Pancreas (tissue), 10 donors: ENCODE results near the gene LRRC49. TPM values are rescaled to one million over a fixed set of nuclear protein-coding genes. Genes with fewer than 3 reads are reported as not detected.
"Not testable (repeated sequence)": the region's sequence is repeated elsewhere in the genome, so short reads cannot be mapped to it uniquely, and the experiment has no call there.

Experiments used
- ATAC-seq, 4 donors: fragments of 200-7000 bp; cut with Tn5 transposase; one replicate each; pipeline versions ENCODE4 v1.8.0 to v1.9.1; 2020; ENCODE audit warnings: mild to moderate bottlenecking in 4 of 4, moderate library complexity in 4 of 4
- DNase-seq, 6 donors: peaks; one replicate each; pipeline ENCODE4 v3.0.0-alpha.2; 2020
- FAIRE-seq: peaks from 2 replicates; lab custom pipeline; 2012; peaks lifted over from hg19 to GRCh38; lab: Jason Lieb, UNC
- H3K27ac ChIP-seq, 4 donors: fragments of 200-600 bp; sonication (generic); 1 replicate in 3 of 4; 2 replicates in 1 of 4; pipeline versions ENCODE4 v1.5.0 to v1.8.0; 2020
- H3K27me3 ChIP-seq, 4 donors: fragments of 200-600 bp; one replicate each; pipeline ENCODE4 v1.8.0; 2021
- H3K36me3 ChIP-seq, 3 donors: fragments of 200-600 bp; sonication (generic) in 1 of 3; one replicate each; pipeline versions ENCODE4 v1.5.0 to v1.8.0; 2020 to 2021
- H3K4me1 ChIP-seq, 3 donors: fragments of 200-600 bp; one replicate each; pipeline ENCODE4 v1.8.0; 2021
- H3K4me3 ChIP-seq, 4 donors: fragments of 200-600 bp; sonication (generic) in 2 of 4; one replicate each; pipeline versions ENCODE4 v1.5.0 to v1.8.0; 2020 to 2021
- H3K9me3 ChIP-seq, 4 donors: fragments of 200-600 bp; one replicate each; pipeline ENCODE4 v1.8.0; 2021
- WGBS, 2 donors: extraction: QIAGEN DNeasy Blood & Tissue Kit; methylation state at CpG; one replicate each; pipeline ENCODE4 v1.1.7; 2013; 5-methylcytosine and 5-hydroxymethylcytosine counted together
- intact Hi-C, 3 donors: fragments of 100-400 bp; cut with DNase I; formaldehyde crosslinking; loops; one replicate each; pipeline versions ENCODE4 v1.11.1 to v1.14.2; 2022
- polyA plus RNA-seq, 2 donors: library from polyadenylated mRNA; stranded (reverse); fragments of 200-250 nt; gene quantifications; one replicate each; pipeline ENCODE4 v1.2.3, GENCODE V29; 2013
- total RNA-seq, 6 donors: library from RNA; stranded (reverse); fragmentation: NEBNext Ultra II Directional in 4 of 6; extraction: Animal tissue kit (Norgen Biotek cat#: 25700) in 4 of 6; gene quantifications; one replicate each; pipeline versions ENCODE4 v1.2.1 to v1.2.4, GENCODE V29; 2021 to 2023
- TF ChIP-seq, protein P1 (sequence below), 4 donors: fragments of 200-600 bp; sonication (generic) in 3 of 4; IDR thresholded peaks; one replicate each; pipeline versions ENCODE4 v1.5.0 to v1.8.0; 2021; ENCODE audit warnings: antibody characterized with exemption in 4 of 4
- donor health status: healthy with polysubstance abuse.
- donor health status: DM: no; HTN: no; CAD: no; lungs with moderate emphysema.
- donor health status: DM: no; HTN: no; CAD: no.
- donor health status: control.
- donor health status: control.
- donor health status: Bipolar disorder and iron deficiency.
- donor health status: DM: yes; HTN: yes; CAD: no.
- donor health status: DM: no; HTN: no; CAD: no.
- donor health status: DM: no; HTN: no; CAD: no.
- donor health status: DM: yes; HTN: yes; CAD: no.

Gene LRRC49
- total and polyA plus RNA-seq, 8 donors, result 1.7 to 6.4 (median 4.0) TPM

DNA sequence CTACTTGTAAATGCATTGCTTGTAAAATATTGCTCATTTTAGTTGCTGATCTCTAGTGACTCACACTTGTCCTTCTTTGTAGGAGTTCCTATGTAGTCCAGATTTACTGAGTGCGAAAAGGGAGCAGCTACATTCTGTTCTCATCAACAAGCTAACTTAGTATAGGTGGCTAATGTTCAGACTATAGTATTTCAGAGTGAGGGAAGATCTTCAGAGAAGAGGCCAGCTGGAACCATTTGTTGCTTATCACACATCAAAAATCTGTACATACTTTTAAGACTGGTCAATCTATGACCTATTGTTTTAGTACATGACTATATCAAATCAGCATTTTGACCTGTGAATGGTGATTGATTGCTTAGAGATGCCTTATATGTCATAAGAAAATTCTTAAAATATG lies 151.4 kb downstream of the LRRC49 start:
- TF ChIP-seq, protein P1, sequence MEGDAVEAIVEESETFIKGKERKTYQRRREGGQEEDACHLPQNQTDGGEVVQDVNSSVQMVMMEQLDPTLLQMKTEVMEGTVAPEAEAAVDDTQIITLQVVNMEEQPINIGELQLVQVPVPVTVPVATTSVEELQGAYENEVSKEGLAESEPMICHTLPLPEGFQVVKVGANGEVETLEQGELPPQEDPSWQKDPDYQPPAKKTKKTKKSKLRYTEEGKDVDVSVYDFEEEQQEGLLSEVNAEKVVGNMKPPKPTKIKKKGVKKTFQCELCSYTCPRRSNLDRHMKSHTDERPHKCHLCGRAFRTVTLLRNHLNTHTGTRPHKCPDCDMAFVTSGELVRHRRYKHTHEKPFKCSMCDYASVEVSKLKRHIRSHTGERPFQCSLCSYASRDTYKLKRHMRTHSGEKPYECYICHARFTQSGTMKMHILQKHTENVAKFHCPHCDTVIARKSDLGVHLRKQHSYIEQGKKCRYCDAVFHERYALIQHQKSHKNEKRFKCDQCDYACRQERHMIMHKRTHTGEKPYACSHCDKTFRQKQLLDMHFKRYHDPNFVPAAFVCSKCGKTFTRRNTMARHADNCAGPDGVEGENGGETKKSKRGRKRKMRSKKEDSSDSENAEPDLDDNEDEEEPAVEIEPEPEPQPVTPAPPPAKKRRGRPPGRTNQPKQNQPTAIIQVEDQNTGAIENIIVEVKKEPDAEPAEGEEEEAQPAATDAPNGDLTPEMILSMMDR (IDR thresholded peaks at IDR 0.05), result no peak
- Histone ChIP-seq H3K4me1 (no peaks in the 10 kb centered on the region), H3K4me3 (no peak overlapping the region), H3K9me3 (no peaks in the 10 kb centered on the region), H3K27me3 (no peaks in the 10 kb centered on the region), H3K36me3 (no peaks in the 10 kb centered on the region), H3K27ac (no peak overlapping the region)
- ATAC-seq (no peak), FAIRE-seq (no peak), DNase-seq (no peak)
- intact Hi-C loops, result no loop called here
- WGBS, 2 donors, result 79 to 97% methylated on average over 1 of the region's 1 CpG

DNA sequence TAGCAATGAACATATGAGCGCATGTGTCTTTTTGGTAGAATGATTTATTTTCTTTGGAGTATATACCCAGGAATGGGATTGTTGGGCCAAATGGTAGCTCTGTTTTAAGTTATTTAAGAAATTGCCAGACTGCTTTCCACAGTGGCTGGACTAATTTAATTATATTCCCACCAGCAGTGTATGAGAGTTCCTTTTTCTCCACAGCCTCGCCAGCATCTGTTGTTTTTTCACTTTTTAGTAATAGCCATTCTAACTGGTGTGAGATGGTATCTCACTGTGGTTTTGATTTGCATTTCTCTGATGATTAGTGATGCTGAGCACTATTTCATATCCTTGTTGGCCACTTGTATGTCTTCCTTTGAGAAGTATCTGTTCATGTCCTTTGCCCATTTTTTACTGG lies 153.5 kb downstream of the LRRC49 start:
- ATAC-seq, intact Hi-C loops, H3K36me3 ChIP-seq, H3K27ac ChIP-seq, H3K4me1 ChIP-seq, H3K9me3 ChIP-seq, H3K27me3 ChIP-seq, H3K4me3 ChIP-seq, FAIRE-seq, DNase-seq: not testable (repeated sequence)
- 61 to 96% methylated on average over 2 of the region's 2 CpGs for WGBS, 2 donors

DNA sequence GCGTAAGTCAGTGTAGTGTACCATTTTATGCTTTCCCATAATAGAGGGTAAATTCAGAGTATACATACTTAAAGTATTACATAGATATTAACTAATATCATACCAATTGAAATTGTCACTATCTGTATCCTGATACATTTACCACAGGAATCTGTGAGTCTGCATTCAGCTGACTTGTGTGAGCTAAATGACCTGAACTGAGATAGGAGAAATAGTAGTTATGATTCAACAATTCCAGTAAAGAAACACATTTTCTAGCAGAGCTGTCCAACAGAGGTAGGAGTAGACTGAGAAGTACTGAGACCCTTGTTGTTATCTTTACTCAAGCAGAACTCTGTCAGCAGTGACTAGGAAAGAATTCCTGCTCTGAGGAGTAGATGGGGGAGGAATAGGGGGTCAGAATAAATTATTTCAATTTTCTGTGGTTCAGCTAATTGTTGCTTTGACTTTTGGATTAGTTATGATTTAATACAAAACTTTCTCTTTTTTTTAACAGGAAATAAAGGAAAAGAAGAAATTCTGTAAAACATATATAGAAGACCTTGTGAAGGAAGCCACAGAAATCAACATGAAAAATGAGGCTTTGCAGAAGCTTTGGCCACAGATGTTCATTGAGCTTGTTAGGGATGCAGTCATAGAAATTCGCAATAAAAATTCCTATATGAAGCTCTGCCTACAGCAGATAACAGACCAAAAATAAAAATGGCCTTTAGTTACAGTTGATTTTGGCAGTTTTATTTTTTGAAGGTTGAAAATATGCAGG lies 156.5 kb downstream of the LRRC49 start:
- 76 to 93% methylated on average over 2 of the region's 2 CpGs for WGBS, 2 donors
- H3K27ac ChIP-seq, result no peak overlapping the region
- ATAC-seq (peak in 1 of 4 donors; percentile 43), DNase-seq (no peak), FAIRE-seq (no peak)
- no peaks in the 10 kb centered on the region for H3K36me3 ChIP-seq
- no peak overlapping the region for H3K4me3 ChIP-seq
- no peaks in the 10 kb centered on the region for H3K9me3 ChIP-seq
- intact Hi-C loops, result no loop called here
- no peaks in the 10 kb centered on the region for H3K4me1 ChIP-seq
- TF ChIP-seq, protein P1 (IDR thresholded peaks at IDR 0.05), result no peak
- no peaks in the 10 kb centered on the region for H3K27me3 ChIP-seq

DNA sequence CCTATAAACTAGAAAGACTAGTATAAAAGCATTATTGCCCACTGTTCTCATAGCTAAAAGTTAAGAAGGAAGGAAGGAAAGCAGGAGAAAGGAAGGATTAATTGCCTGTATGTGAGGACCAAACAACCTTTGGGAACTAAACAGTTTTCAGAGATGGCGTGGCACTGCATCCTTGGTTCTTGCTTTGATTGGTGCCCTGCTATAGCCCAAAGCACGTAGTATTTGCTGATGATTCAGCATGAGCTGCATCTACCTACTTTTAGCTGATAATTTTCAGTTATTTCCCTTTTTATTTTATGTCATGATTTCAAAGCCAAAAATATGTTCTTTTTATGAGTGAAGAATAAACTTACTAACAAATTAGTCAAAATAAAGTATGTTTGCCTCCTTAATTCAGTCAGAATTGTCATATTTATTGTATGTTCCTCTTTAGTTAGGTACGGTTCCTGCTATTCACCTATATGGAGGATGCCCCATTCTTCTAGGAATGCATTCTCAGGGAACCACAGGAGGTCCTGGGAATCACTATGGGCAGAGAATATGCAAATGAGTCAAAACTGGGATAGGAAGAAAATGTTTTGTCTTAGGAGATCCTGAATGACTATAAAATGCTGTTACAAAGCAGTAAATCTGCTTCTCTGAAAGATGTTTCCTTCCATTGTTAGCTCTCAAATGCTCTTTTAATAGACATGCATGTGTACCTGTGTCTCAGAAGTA lies 157.2 kb downstream of the LRRC49 start:
- H3K4me1 ChIP-seq, result no peaks in the 10 kb centered on the region
- TF ChIP-seq, protein P1 (IDR thresholded peaks at IDR 0.05), result no peak
- no peaks in the 10 kb centered on the region for H3K9me3 ChIP-seq
- no peak for ATAC-seq
- H3K27ac ChIP-seq, result no peak overlapping the region
- FAIRE-seq, result no peak
- intact Hi-C loops, result no loop called here
- no peaks in the 10 kb centered on the region for H3K27me3 ChIP-seq
- no peak overlapping the region for H3K4me3 ChIP-seq
- DNase-seq, result no peak
- no peaks in the 10 kb centered on the region for H3K36me3 ChIP-seq
- 87 to 96% methylated on average over 3 of the region's 3 CpGs for WGBS, 2 donors

DNA sequence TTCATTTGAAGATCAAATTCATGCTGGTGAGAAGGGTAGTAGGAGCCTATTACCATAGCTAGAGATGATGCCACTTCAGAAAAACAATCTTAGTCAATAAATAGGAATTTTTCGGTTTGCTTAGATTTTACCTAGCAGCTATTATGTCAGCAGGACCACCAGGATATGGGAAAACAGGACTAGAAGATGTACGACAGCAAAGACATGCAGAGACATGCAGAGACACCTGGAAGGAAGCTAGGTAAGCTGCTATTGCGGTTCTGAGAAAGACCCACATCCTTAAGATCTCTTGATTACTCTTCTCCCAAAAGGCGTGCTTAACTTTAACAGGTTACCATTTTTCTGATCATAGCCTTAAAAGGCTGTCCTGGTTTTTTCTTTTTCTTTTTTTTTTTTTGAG lies 157.8 kb downstream of the LRRC49 start:
- FAIRE-seq (no peak), ATAC-seq (no peak), DNase-seq (no peak)
- TF ChIP-seq, protein P1 (IDR thresholded peaks at IDR 0.05), result no peak
- H3K27me3 ChIP-seq, result no peaks in the 10 kb centered on the region
- intact Hi-C loops, result no loop called here
- no peaks in the 10 kb centered on the region for H3K4me1 ChIP-seq
- H3K4me3 ChIP-seq, result no peak overlapping the region
- no peaks in the 10 kb centered on the region for H3K36me3 ChIP-seq
- 59 to 69% methylated on average over 4 of the region's 4 CpGs for WGBS, 2 donors
- H3K27ac ChIP-seq, result no peak overlapping the region
- H3K9me3 ChIP-seq, result no peaks in the 10 kb centered on the region
